ENCODE data around the gene FOXB1.

FOXB1 gene

DNA sequence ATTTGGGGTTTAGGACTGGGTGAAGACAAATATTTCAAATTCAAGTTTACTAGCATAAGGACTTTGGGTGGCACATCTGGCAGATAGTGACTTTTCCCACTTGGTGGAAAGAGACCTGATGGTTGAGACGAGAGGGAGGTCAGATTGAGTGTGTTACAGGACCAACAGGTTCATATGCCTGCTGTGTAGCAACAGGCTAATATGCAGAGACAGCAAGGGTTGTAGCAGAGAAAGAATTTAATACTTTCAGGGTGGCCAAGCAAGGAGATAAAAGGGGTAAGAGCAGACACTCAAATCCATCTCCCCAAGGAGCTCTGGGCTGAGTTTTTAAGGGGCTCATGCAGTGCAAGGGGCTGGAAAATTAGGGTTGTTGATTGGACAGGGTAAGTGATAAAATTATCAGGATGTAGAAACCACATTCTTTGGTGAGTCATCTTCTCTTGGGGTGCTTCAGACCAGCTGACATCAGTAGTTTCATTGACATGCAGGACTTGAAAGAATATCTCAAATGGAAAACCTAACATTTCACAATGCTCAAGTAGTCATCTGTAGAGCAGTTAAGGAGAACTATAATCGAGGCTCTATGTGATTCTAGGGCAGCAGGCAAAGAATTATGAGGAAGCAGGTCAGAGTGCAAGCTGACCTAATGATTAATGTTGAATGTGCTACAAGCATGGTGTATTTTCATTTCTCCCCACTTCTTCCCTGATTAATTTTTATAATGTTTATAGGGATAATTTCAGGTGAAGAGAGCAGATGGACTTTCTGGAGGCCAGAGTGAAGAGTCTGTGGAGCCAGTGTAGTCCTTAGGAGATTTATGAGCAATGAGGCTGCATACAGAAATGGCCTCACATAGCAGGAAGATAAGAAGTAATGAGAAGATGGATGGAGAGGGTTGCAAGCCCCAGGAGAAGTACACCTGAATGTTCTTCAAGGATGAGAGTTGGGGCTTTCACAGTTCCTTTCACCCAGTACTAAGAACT lies 13.7 kb downstream of the FOXB1 start:
- no peak for DNase-seq (ENCODE audit: low spot score)
- in situ Hi-C loops (cut with MboI; ENCODE audit: low pct_unique_long_range_greater_than_20kb, low sequenced_read_pairs, unreplicated experiment): no loop called here
- TF ChIP-seq, protein P1, sequence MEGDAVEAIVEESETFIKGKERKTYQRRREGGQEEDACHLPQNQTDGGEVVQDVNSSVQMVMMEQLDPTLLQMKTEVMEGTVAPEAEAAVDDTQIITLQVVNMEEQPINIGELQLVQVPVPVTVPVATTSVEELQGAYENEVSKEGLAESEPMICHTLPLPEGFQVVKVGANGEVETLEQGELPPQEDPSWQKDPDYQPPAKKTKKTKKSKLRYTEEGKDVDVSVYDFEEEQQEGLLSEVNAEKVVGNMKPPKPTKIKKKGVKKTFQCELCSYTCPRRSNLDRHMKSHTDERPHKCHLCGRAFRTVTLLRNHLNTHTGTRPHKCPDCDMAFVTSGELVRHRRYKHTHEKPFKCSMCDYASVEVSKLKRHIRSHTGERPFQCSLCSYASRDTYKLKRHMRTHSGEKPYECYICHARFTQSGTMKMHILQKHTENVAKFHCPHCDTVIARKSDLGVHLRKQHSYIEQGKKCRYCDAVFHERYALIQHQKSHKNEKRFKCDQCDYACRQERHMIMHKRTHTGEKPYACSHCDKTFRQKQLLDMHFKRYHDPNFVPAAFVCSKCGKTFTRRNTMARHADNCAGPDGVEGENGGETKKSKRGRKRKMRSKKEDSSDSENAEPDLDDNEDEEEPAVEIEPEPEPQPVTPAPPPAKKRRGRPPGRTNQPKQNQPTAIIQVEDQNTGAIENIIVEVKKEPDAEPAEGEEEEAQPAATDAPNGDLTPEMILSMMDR (IDR thresholded peaks at IDR 0.05; ENCODE audit: extremely low read depth, insufficient read depth, missing control alignments): no peak

DNA sequence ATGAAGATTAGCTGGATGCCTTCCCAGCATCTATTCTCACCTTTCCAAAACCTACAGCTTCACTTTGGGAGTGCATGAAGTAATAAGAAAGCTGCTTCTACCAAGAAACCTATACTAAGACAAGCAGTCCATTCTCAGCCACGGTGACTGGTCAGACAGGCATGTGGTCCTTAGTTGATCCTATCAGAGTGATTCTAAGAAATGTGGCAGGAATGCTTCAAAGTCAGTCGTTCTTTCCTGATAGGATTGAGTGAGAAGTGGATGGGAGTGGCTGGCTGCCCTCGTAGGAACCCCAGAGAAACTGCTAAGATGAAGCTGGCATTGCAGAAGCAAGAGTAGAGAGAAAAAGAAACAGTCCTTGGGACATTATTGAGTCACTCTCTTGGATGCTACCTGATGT lies 16.6 kb downstream of the FOXB1 start:
- TF ChIP-seq, protein P1 (IDR thresholded peaks at IDR 0.05; ENCODE audit: extremely low read depth, insufficient read depth, missing control alignments): no peak
- in situ Hi-C loops (cut with MboI; ENCODE audit: low pct_unique_long_range_greater_than_20kb, low sequenced_read_pairs, unreplicated experiment): no loop called here

DNA sequence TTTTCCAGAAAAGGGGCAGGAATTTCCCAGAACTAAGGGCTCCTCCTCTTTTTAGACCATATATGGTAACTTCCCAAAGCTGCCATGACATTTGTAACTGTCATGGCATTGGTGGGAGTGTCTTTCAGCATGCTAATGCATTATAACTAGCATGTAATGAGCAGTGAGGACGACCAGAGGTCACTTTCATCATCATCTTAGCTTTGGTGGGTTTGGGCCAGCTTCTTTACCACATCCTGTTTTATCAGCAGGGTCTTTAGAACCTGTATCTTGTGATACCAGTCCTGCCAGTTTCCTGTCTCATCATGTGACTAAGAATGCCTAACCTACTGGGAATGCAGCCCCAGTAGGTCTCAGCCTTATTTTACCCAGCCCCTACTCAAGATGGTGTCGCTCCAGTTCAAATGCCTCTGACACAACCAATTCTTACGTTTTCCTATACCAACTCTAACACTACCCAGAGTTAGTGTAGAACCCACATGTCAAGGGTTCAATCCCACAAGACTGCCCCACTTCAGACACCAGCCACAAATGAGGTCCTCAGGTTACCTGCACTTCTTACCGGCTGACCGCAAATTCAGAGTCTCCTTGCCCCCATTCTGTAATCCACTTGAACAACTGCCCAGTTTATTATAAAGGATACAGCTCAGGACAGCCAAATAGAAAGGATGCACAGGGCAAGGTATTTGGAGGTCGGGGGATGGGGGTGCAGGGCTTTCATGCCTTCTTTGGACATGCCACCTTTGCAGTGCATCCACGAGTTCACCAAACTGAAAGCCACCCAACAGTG lies 17.7 kb downstream of the FOXB1 start:
- in situ Hi-C loops (cut with MboI; ENCODE audit: low pct_unique_long_range_greater_than_20kb, low sequenced_read_pairs, unreplicated experiment): no loop called here
- no peak for DNase-seq (ENCODE audit: low spot score)
- TF ChIP-seq, protein P1 (IDR thresholded peaks at IDR 0.05; ENCODE audit: extremely low read depth, insufficient read depth, missing control alignments): no peak

More for the DNA sequence above, 16.6 kb downstream of the FOXB1 start:
- DNase-seq (ENCODE audit: low spot score): no peak

DNA sequence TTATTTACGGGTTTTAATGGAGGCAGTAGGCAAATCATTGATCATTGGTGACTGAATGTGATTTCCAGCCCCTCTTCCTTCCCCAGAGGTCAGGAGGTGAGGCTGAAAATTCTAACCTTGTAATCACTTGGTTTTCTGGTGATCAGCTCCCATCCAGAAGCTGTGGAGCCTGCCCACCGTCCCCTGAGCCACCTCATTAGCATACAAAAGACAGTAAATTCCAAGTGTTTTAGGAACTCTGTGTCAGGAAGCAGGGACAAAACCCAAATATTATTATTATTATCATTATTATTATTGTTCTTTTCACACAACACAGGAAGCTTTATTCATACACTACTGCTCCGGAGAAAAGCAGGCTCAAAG lies 18.2 kb downstream of the FOXB1 start:
- DNase-seq (ENCODE audit: low spot score): no peak
- in situ Hi-C loops (cut with MboI; ENCODE audit: low pct_unique_long_range_greater_than_20kb, low sequenced_read_pairs, unreplicated experiment): no loop called here
- TF ChIP-seq, protein P1 (IDR thresholded peaks at IDR 0.05; ENCODE audit: extremely low read depth, insufficient read depth, missing control alignments): no peak

DNA sequence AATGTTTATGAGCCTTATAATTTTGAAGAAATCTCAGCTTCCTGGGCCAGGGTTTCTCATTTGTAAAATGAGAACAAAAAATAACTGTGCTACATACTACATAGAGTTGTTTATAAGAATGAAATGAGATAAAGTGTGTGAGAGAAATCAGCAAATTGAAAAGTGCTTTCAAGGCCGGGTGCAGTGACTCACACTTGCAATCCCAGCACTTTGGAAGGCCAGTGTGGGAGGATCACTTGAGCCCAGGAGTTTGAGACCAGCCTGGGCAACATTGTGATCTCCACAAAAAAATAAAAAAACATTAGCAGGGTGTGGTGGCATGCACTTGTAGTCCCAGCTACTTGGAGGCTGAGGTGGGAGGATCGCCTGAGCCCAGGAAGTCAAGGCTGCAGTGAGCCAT lies 22.4 kb downstream of the FOXB1 start:
- in situ Hi-C loops (cut with MboI; ENCODE audit: low pct_unique_long_range_greater_than_20kb, low sequenced_read_pairs, unreplicated experiment): no loop called here
- TF ChIP-seq, protein P1 (IDR thresholded peaks at IDR 0.05; ENCODE audit: extremely low read depth, insufficient read depth, missing control alignments): no peak
- DNase-seq (ENCODE audit: low spot score): no peak

DNA sequence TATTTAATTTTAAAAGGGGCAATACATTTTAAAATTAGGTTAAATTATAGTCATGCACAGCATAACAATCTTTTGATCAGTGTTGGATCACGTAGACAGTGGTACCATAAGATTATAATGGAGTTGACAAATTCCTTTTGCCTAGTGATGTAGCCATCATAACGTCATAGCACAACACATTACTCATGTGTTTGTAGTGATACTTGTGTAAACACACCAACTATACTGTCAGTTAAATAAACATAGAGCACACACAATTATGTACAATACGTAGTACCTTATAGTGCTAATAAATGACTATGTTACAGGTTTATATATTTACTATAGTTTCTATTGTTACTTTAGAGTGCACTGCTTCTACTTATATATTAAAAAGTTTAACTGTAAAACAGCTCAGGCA lies 31.2 kb downstream of the FOXB1 start:
- TF ChIP-seq, protein P1 (IDR thresholded peaks at IDR 0.05; ENCODE audit: extremely low read depth, insufficient read depth, missing control alignments): no peak
- no peak for DNase-seq (ENCODE audit: low spot score)
- in situ Hi-C loops (cut with MboI; ENCODE audit: low pct_unique_long_range_greater_than_20kb, low sequenced_read_pairs, unreplicated experiment): no loop called here
